ENCODE results near the gene CNIH4.
"Not testable (repeated sequence)": the region's sequence is repeated elsewhere in the genome, so short reads cannot be mapped to it uniquely, and the experiment has no call there.

The CNIH4 gene

GRCh38 chr1:224356685-224357625 lies at the start of gene CNIH4:
CNIH4 (plus strand) TSS chr1:224356879; CDS start chr1:224356925, 46 bp downstream.
- no peak for TF ChIP-seq CTCF (IDR thresholded peaks at IDR 0.05; ENCODE audit: low read depth, low read length)
- DNase-seq, result peak; percentile 81
- Histone ChIP-seq H3K36me3 (no peaks in the 10 kb centered on the region), H3K4me3 (ENCODE audit: low read depth, low read length) (peak within 1 kb of the TSS; percentile 67), H3K27me3 (ENCODE audit: insufficient read depth, low read depth, severe bottlenecking) (no peaks in the 10 kb centered on the region), H3K9me3 (ENCODE audit: severe bottlenecking) (no peaks in the 10 kb centered on the region), H3K27ac (peak within 1 kb of the TSS; percentile 69)

GRCh38 chr1:224308064-224308463 lies 48.6 kb upstream of the CNIH4 start:
- peaks cover 4% of the 10 kb centered on the region; the same call in 1 of the 2 replicates for H3K36me3 ChIP-seq
- no peaks in the 10 kb centered on the region for H3K27me3 ChIP-seq (ENCODE audit: insufficient read depth, low read depth, severe bottlenecking)
- TF ChIP-seq CTCF (IDR thresholded peaks at IDR 0.05; ENCODE audit: low read depth, low read length), result no peak
- H3K27ac ChIP-seq, result no peak overlapping the region
- no peak overlapping the region for H3K4me3 ChIP-seq (ENCODE audit: low read depth, low read length)
- no peaks in the 10 kb centered on the region for H3K9me3 ChIP-seq (ENCODE audit: severe bottlenecking)
- no peak for DNase-seq

GRCh38 chr1:224311503-224311902 lies 45.2 kb upstream of the CNIH4 start:
- not testable (repeated sequence) for H3K4me3 ChIP-seq (ENCODE audit: low read depth, low read length); H3K36me3 ChIP-seq; DNase-seq; H3K27ac ChIP-seq; H3K9me3 ChIP-seq (ENCODE audit: severe bottlenecking); H3K27me3 ChIP-seq (ENCODE audit: insufficient read depth, low read depth, severe bottlenecking)

GRCh38 chr1:224312025-224312424 lies 44.7 kb upstream of the CNIH4 start:
- no peak for DNase-seq
- no peaks in the 10 kb centered on the region for H3K36me3 ChIP-seq
- no peak overlapping the region for H3K27ac ChIP-seq
- H3K27me3 ChIP-seq (ENCODE audit: insufficient read depth, low read depth, severe bottlenecking), result no peaks in the 10 kb centered on the region
- no peaks in the 10 kb centered on the region for H3K9me3 ChIP-seq (ENCODE audit: severe bottlenecking)
- H3K4me3 ChIP-seq (ENCODE audit: low read depth, low read length), result no peak overlapping the region
- TF ChIP-seq CTCF (IDR thresholded peaks at IDR 0.05; ENCODE audit: low read depth, low read length), result no peak

GRCh38 chr1:224317383-224318045 lies 39.2 kb upstream of the CNIH4 start:
- H3K27me3 ChIP-seq (ENCODE audit: insufficient read depth, low read depth, severe bottlenecking), result no peaks in the 10 kb centered on the region
- no peak overlapping the region for H3K27ac ChIP-seq
- DNase-seq, result no peak
- H3K9me3 ChIP-seq (ENCODE audit: severe bottlenecking), result no peaks in the 10 kb centered on the region
- no peaks in the 10 kb centered on the region; the same call in 1 of the 2 replicates for H3K36me3 ChIP-seq
- H3K4me3 ChIP-seq (ENCODE audit: low read depth, low read length), result no peak overlapping the region
- no peak for TF ChIP-seq CTCF (IDR thresholded peaks at IDR 0.05; ENCODE audit: low read depth, low read length)

GRCh38 chr1:224321706-224322105 lies 35.0 kb upstream of the CNIH4 start:
- Histone ChIP-seq H3K4me3 (ENCODE audit: low read depth, low read length) (no peak overlapping the region), H3K27ac (no peak overlapping the region), H3K9me3 (ENCODE audit: severe bottlenecking) (no peaks in the 10 kb centered on the region), H3K36me3 (no peaks in the 10 kb centered on the region; the same call in 1 of the 2 replicates), H3K27me3 (ENCODE audit: insufficient read depth, low read depth, severe bottlenecking) (no peaks in the 10 kb centered on the region)
- no peak for DNase-seq
- no peak for TF ChIP-seq CTCF (IDR thresholded peaks at IDR 0.05; ENCODE audit: low read depth, low read length)

Measured in WERI-Rb-1 (cell line).